Lung microvascular endothelial cell (primary cell): Measurements from ENCODE around the gene PGAP2. TPM values are rescaled to one million over a fixed set of nuclear protein-coding genes. Genes with fewer than 3 reads are reported as not detected.
"Not testable (repeated sequence)": the region's sequence is repeated elsewhere in the genome, so short reads cannot be mapped to it uniquely, and the experiment has no call there.

ENCODE experiments used
- DNase-seq, 2 donors: peaks; one replicate each; pipeline versions ENCODE4 v3.0.0 to v3.0.0-alpha.2; 2010; ENCODE audit warnings: low read depth in 2 of 2
- total RNA-seq: library from RNA; depleted of rRNA; stranded (reverse); fragments of >200 nt; gene quantifications from 2 replicates; pipeline ENCODE4 v1.2.1, GENCODE V29; 2014

PGAP2 gene
- total RNA-seq, 1 donor from 2014 or later: 9.3 TPM

DNA sequence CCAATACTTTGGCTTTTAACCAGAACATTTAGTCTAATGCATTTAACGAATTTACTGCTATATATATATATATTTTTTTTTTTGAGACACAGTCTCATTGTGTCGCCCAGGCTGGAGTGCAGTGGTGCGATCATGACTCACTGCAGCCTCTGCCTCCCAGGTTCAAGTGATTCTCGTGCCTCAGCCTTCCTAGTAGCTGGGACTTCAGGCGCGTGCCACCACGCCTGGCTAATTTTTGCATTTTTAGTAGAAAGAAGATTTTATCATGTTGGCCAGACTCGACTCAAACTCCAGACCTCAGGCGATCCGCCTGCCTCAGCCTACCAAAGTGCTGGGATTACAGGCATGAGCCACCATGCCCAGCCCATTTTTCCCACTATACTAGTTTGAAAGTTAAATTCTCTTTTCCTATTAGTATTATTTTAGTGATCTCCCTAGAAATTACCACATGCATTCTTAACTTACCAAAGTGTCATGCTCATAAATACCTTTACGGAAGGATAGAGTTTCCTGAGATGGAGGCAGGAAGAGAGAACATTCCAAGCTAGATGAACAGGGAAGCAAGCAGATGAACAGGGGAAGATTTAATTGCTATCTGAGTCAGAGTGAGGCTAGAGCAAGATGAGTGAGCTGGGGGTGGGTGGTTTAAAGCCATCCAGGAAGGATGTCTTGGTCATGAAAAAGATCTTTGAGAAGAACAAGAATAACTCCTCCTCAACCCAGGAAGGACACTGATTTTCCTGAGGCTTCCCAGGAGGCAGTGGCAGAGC lies 4.4 kb upstream of the PGAP2 start:
- peak in 1 of 2 donors; percentile 43 for DNase-seq

DNA sequence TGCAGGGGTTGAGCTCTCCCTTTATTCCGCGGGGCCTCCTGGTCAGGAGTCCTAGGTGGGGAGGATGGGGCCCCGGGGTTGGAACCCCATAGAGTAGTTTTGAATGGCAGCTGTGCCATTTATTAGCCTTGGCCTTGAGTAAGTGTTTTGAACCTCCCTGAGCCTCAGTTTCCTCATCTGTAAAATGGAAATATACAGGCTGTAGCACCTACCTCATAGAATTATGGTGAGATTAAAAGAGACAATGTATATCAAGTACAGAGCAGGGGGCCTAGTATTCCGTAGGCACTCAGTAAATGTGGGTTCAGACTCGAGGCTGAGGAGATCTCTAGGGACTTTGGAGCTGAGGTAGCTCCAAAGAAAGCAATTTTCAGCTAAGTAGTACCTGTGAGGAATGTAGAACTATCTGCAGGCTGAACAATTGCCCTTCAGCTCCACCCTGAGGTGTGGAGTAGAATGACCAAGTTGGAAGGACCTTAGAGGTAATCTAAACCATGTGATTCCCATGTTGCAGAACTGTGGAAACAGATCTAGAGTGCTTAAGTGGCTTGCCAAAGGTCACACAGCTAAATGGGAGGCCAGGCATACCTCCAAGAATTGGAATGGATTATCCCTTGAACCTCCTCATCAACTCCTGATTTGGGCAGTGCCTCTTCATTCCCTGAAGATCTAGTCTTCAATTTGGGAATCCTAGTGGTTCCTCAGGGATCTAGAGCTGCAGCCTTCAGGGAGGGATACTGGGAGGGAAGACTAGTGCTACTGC lies 682 bp downstream of the PGAP2 start:
- DNase-seq: peak; percentile 58 to 62

DNA sequence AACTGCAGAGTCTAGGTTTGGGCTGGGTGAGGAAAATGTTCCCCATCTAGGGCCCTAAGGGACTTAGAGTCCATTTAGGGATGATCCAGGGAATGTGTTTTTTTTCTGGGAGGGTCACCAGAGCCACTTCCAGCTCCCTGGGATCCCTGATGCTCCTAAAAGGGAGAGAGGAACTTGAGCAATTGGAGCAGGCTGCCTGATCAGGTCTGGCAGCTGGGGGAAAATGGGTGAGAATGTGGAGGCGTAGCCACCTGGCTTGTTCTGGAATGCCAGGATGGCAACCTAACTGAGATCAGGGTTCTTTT lies 1.2 kb downstream of the PGAP2 start:
- DNase-seq: no peak

DNA sequence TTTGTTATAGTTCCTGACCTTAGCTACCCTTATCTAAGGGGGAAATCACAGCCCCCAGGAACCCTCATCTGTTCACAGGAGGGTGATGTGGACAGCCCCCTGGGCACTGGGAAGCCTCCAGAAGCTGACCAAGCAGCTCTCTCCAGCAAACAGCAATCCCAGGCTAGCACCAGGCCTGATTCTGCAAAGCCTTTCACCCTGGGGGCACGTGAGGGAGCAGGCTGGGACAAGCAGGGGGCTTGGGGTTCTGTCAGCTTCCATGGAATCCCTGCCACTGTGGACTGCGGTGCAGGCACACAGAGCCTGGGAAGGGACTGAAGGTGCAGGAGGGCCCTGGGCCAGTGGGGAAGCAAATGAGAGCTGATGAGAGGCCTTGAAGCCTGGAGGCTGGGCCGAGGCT lies 2.1 kb downstream of the PGAP2 start:
- DNase-seq: no peak

DNA sequence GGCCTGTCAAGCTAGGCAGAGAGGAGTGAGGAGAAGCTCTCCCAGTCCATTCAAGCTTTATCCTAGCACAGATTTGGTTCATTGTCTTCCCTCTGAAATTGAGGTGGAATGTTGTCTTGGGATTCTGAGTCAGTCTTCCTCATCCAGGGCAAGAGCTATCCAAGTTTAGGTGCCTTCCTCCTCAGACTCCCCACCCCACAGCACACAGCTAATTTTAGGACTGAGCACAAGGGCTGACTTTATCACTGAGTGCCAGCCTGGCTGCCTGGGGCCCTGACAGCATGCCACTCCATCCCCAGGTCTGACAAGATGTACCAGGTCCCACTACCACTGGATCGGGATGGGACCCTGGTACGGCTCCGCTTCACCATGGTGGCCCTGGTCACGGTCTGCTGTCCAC lies 2.6 kb downstream of the PGAP2 start:
- no peak for DNase-seq

DNA sequence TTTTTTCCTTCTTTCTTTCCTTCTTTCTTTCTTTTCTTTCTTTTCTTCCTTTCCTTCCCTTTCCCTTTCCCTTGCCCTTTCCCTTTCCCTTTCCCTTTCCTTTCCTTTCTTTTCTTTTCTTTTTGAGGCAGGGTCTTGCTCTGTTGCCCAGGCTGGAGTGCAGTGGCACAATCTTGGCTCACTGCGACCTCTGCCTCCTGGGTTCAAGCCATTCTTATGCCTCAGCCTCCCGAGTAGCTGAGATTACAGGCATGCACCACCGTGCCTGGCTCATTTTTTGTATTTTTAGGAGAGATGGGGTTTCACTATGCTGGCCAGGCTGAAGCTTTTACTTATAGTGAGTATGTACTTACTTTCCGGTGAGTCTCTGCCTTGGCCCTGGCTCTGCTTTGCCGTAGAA lies 6.5 kb downstream of the PGAP2 start:
- DNase-seq: not testable (repeated sequence)

DNA sequence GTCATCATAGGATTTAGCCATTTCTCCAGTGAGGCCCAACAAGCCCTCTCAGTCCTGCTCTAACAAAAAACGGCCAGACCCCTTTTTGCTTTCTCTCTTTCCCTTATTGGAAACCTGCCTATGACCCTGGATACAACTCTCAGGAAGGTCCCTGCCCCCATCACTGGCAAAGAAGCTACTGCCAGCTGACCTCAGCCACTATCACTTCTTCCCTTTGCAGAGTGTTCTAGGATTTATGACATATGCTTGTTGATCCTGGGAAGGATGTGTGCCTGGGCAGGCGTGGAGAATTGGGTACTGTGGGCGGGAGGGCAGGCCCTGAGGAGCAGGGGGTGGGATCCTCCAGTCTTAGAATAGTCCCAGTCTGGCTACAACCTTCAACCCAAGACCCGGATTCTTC lies 7.5 kb downstream of the PGAP2 start:
- DNase-seq: no peak

DNA sequence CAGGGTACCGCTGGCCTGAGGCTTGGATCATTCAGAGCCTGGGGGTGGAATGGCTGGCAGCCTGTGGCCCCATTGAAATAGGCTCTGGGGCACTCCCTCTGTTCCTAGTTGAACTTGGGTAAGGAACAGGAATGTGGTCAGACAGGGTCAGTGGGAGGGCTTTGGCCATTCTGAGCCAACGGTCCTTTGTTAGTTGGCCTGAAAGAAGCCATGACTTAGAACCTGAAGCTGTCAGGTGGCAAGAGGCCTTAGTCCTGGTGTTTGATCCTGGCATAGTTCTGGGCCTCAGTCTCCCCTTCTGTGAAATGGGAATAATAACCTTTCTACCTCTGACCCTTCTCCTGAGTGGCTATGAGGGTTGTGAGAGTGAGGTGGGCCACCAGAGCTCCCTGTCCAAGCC lies 8.3 kb downstream of the PGAP2 start:
- no peak for DNase-seq

DNA sequence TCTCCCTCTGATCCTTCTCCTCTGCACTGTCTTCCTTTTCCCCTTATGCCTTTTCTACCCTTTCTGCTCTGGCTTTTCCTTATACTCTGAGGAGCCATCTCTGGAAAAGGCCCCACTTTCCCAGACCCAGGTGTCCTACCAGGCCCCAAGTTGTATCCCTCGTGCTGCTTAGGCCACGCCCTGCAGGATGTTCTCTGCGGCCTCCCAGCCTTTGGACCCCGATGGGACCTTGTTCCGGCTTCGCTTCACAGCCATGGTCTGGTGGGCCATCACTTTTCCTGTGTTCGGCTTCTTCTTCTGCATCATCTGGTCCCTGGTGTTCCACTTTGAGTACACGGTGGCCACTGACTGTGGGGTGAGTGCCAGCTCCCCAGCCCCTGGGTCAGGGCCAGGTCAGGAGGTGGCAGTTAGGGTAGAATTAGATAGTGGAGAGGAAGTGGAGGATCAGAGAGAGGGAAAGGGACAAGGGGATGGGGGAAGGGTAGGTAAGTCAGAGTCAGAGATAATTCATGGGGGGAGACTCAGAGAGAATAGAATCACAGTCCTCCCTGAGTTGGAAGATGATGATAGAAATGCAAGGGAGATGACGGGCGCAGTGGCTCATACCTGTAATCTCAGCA lies 8.9 kb downstream of the PGAP2 start:
- DNase-seq: no peak

DNA sequence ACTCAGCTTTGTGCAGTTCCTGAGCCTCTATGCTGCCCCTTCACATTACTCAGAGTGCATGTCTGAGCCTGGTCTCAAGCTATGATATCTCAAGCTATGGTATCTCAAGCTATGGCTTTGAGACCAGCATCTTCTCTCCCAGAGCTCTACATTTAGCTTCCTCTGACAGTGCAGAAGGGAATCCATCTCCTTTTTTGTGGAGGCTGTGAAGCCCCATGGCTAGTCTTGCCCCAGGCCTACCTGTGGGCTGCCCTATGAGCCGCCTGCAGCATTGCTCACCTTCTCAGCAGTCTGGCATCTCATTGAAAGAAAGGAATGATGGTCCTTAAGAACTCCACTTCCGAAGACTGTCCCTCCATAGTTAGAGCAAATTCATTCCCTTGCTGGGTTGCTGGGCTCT lies 12.6 kb downstream of the PGAP2 start:
- no peak for DNase-seq

DNA sequence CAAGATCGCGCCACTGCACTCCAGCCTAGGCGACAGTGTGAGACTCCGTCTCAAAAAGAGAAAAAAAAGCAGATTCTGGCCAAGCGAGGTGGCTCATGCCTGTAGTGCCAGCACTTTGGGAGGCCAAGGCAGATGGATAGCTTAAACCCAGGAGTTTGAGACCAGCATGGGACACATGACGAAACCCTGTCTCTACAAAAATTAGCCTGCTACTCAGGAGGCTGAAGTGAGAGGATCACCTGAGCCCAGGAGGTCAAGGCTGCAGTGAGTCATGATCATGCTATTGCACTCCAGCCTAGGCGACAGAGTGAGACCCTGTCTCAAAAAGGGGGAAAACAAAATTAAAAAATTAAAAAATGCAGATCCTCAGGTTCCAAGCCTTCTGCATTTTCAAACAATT lies 14.0 kb downstream of the PGAP2 start:
- no peak for DNase-seq

DNA sequence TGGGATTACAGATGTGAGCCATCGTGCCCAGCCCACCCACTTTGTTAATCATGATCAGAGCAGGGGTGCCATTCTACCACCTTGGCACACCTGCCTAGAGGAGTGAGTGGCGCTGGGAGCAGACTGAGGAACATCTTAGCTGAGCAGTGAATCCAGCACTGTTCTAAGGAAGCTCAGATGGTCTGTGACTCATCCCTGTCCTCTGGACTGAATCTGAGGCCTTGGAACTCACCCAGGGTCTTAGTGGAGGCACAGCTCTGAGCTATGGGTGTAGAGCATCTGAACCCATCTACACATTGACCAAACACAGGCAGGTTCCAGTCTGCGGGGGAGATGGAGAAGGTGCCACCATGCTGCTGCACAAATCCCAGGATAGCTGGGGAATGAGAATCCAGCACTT lies 14.9 kb downstream of the PGAP2 start:
- DNase-seq: peak in 1 of 2 donors; percentile 68

DNA sequence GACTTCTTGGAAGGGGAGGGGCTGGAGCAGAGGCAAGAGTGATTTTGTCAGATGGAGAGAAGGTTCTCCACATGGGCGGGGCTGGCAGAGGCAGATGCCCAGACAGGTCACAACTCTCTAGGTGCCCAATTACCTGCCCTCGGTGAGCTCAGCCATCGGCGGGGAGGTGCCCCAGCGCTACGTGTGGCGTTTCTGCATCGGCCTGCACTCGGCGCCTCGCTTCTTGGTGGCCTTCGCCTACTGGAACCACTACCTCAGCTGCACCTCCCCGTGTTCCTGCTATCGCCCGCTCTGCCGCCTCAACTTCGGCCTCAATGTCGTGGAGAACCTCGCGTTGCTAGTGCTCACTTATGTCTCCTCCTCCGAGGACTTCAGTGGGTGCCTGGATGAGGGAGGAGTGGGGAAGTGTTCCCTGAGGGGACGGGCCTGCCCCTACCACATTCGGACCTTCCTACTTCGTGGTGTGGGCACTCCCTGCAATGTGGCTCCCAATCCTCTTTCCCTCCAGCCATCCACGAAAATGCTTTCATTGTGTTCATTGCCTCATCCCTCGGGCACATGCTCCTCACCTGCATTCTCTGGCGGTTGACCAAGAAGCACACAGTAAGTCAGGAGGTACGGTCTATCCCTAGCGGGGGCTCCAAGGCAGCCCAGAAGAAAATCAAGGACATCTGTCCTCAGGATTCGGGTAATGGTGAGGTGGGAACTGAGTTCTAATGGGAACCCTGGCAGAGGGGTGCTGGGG lies 15.6 kb downstream of the PGAP2 start:
- DNase-seq: no peak

DNA sequence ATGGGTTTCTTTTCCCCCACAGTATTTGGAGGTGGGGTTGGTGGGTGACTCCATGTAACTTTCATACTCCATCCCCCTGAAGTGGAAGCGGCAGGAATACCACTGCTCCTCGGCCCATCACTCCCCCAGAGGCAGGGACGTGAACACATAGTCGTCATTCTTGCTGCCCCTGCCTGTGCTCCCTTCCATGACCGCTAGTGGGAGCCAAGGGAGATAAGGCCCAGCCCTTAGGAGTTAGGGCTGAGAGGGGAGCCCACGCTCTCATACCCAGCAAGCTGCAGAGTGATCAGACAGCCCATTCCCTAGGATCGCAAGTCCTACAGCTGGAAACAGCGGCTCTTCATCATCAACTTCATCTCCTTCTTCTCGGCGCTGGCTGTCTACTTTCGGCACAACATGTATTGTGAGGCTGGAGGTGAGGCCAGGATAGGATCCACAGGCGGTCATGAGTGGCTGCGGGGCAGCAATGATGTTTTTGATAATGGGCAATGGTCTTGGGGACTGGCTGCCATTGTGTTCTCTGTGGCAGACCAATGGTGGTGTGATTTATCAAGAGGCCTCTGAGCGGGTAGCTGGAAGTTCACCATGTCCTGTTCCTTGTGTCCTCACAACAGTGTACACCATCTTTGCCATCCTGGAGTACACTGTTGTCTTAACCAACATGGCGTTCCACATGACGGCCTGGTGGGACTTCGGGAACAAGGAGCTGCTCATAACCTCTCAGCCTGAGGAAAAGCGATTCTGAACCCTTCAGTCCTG lies 16.5 kb downstream of the PGAP2 start:
- DNase-seq: peak; percentile 55 to 73

DNA sequence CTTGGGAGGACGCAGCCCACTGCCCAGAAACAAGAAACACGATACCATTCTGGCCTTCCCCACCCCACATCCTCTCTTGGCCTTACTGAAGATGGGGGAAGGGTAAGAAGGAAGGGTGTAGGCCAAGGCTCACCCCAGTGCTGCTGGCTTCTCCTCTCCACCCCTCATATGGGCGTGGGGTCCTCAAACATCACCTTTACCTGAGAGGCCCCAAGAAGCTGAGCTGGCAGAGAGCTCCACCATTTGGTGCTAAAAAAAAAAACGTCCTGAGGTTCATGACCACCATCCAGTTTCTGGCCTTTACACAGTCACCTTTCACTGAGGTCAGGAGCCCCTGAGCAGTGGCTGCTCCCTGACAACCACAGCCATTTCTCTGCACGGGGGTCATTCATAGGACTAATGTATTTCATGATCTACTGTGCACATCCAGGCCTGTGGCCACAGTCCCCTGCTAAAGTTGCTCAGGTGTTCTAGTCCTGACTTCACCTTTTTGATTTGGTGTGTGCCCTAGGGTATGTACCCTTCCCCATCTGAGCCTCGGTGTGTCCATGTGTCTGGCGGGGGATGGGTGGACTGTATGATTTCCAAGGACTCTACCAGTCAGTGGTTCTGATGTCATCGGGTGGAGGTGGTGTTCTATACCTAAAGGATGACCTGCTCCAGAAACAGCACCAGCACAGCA lies 17.3 kb downstream of the PGAP2 start:
- DNase-seq: no peak

DNA sequence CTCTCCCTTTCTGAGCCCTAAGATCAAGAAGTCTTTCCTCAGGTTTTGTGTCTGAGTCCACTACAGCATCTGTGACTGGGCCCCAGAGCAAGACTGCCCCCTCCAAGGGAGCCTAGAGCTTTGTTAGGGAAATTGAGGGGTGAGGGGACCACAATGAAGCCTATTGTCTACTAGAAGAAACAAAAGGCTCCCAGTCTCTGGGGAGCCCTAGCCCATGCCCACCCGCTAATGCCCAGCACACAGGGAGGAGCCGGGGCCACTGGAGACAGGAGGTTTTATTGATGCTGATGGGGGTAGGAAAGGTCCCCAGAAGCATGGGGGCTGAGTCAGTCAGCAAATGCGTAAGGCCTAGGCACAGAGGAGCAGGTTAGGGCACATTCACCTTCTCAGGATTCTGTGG lies 18.4 kb downstream of the PGAP2 start:
- DNase-seq: no peak

DNA sequence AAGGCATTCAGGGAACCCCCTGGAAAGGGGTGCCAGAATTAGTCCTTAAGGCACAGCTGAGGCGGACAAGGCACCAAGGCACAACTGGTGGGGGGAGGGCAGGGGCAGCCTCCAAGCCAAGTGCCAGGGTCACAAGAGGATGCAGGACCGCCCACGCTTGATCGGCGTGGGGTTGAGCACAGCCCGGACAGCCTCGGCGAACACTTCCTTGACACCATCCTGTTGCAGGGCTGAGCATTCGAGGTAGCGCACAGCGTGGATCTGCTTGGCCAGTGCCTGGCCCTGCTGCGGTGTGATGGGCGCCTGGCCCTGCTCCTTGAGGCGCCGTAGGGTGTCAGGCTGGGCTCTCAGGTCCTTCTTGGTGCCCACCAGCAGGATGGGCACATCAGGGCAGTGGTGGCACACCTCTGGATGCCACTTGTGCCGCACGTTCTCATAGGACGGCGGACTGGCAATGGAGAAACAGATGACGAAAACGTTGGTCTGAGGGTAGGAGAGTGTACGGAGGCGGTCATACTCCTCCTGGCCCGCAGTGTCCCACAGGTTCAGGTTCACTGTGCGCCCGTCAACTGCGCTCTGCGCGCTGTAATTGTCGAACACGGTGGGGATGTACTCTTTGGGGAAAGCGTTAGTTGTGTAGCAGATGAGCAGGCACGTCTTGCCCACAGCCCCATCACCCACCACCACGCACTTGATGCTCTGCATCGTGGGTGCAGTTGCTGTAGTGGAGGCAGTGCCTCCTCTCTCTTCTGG lies 19.2 kb downstream of the PGAP2 start:
- no peak for DNase-seq

DNA sequence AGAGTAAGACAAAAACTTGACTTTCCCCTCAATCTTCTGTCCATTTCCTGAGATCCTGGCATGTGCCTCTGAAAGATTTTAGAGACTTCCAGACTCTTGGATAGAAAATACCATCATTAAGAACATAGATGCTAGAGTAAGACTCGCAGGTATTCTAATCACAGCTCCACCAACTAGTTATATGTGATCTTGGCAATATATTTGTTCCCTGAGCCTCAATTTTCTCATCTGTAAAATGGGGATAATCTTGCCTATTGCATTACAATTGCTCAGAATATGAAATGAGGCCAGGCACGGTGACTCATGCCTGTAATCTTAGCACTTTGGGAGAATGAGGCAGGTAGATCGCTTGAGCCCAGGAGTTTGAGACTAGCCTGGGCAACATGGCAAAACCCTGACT lies 21.7 kb downstream of the PGAP2 start:
- no peak for DNase-seq

DNA sequence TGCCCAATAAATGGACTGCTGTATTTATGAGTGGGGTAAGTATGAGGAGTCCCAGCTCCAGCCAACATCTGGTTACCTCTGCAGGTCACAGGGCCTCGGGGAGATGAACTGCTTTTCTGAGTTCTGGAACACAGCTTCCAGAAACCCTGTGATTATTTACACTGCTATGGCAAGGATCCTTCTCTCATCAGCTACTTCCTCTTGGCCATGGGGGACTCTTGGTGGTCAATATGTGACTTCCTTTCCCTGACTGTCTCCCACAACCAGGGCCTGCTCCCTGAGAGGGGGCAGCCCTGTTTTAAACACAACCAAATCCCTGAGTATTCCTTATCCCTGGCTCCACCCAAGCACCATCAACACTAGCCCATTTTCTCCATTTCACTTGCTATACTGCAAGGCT lies 22.4 kb downstream of the PGAP2 start:
- DNase-seq: no peak
